ENCODE measurements around the gene ART3.

DNA sequence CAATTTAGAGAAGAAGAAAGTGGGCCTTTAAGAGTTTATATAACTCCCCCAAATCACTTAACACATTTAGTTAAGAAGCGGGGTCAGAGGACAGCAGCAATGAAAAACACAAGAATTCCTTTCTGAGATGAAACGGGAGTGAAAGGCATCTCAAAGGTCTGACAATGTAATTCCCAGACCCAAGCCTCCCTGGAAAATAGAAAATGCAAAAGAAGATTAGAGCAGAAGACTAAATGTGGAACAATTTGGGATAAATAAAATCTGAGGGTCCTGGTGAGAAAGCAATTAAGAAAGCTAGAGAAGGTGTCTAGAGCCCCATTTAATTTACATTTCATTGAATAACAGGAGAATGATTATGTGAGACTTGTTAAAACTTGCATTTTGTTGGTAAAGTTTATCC lies 19.1 kb upstream of the ART3 start:
- no peak for TF ChIP-seq POLR2AphosphoS5 (IDR thresholded peaks at IDR 0.05)
- TF ChIP-seq, protein P1, sequence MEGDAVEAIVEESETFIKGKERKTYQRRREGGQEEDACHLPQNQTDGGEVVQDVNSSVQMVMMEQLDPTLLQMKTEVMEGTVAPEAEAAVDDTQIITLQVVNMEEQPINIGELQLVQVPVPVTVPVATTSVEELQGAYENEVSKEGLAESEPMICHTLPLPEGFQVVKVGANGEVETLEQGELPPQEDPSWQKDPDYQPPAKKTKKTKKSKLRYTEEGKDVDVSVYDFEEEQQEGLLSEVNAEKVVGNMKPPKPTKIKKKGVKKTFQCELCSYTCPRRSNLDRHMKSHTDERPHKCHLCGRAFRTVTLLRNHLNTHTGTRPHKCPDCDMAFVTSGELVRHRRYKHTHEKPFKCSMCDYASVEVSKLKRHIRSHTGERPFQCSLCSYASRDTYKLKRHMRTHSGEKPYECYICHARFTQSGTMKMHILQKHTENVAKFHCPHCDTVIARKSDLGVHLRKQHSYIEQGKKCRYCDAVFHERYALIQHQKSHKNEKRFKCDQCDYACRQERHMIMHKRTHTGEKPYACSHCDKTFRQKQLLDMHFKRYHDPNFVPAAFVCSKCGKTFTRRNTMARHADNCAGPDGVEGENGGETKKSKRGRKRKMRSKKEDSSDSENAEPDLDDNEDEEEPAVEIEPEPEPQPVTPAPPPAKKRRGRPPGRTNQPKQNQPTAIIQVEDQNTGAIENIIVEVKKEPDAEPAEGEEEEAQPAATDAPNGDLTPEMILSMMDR (IDR thresholded peaks at IDR 0.05), result no peak
- TF ChIP-seq POLR2A (IDR thresholded peaks at IDR 0.05), result no peak
- TF ChIP-seq EP300 (IDR thresholded peaks at IDR 0.05; ENCODE audit: low read depth), result no peak
